ENCODE results near the gene XPC. TPM values are rescaled to one million over a fixed set of nuclear protein-coding genes. Genes with fewer than 3 reads are reported as not detected.
A peak's percentile ranks its signal among the peaks of the same experiment; 100 is the strongest.

XPC gene
- polyA plus RNA-seq, 3 donors, result 13.4 to 22.0 (median 15.5) TPM

DNA sequence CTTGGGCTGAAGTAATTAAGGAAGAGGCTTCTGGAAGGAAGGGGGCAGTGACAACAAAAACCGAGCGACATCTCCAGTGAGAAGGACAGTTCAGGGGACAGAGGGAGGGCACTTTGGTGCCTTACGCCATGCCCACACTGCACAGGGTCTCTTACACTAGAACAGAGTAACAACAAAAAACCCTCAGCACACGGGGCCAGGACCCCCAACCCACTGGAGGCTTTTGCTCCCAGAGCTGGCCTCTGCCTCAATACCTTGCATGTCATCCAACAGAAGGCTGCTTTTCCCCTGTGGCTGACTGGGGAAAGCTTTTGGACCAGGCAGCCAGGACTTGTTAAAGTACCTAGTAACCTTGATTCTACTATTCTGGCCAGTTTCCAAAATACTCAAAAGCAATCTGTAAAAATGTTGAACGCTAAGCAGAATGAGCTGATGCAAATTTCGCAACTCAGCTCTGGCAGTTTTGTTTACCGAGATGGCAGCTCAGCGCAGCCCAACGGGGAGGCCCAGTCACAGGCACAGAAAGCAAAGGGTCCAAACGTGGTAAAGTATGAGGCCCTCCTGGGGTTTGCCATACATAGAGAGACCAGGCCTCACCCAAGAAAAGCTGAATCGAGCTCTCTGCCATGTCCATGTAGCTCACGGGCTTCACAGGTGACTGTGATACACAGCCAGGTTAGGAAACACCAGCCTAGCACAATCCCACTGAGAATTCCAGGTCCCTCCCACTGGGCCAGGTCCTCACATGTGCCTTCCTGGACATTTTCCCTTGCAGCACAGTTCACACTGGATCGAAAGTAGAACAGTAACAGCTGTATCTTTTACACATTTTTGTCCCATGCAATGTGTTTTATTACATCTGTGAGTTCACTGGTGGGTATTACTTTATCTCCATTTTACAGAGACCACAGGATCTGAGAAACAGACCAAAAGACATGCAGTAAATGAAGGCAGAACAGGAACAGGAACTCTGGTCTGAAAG, 59.7 kb downstream of the XPC start:
- peaks cover 18% of the 10 kb centered on the region for H4K20me1 ChIP-seq (ENCODE audit: insufficient read depth, low read length)
- Mint-ChIP-seq H3K9me3 (peaks cover 0 to 2% (median 0%) of the 10 kb centered on the region in 7 donors), H3K4me3 (no peak overlapping the region), H3K4me1 (peaks cover 21% of the 10 kb centered on the region), H3K27ac (peak overlapping the region in 3 of 7 donors; percentile 28 to 69 (median 37)), H3K36me3 (peaks cover 61 to 65% of the 10 kb centered on the region in 2 donors), H3K27me3 (ENCODE audit: low read depth in 3 of 3) (peaks cover 0 to 3% (median 0%) of the 10 kb centered on the region in 3 donors)
- H3K79me2 ChIP-seq (ENCODE audit: insufficient read depth, low read length), result peaks cover 15% of the 10 kb centered on the region
- H3K9ac ChIP-seq (ENCODE audit: insufficient read depth, low read length, poor library complexity, severe bottlenecking), result peak overlapping the region; percentile 13
- TF ChIP-seq, protein P1, sequence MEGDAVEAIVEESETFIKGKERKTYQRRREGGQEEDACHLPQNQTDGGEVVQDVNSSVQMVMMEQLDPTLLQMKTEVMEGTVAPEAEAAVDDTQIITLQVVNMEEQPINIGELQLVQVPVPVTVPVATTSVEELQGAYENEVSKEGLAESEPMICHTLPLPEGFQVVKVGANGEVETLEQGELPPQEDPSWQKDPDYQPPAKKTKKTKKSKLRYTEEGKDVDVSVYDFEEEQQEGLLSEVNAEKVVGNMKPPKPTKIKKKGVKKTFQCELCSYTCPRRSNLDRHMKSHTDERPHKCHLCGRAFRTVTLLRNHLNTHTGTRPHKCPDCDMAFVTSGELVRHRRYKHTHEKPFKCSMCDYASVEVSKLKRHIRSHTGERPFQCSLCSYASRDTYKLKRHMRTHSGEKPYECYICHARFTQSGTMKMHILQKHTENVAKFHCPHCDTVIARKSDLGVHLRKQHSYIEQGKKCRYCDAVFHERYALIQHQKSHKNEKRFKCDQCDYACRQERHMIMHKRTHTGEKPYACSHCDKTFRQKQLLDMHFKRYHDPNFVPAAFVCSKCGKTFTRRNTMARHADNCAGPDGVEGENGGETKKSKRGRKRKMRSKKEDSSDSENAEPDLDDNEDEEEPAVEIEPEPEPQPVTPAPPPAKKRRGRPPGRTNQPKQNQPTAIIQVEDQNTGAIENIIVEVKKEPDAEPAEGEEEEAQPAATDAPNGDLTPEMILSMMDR (IDR thresholded peaks at IDR 0.05), result no peak
- H3K4me3 ChIP-seq (replicated peaks in 1 of 3; ENCODE audit: low read depth in 2 of 3, low read length in 3 of 3), result no peak overlapping the region
- intact Hi-C loops (cut with micrococcal nuclease), result no loop called here
- whole genome bisulfite sequencing (ENCODE audit: insufficient coverage), result 45% methylated on average over 9 of the region's 13 CpGs
- H2AFZ ChIP-seq (ENCODE audit: insufficient read depth, low read depth, low read length, poor library complexity, severe bottlenecking), result no peak overlapping the region
- no peak overlapping the region for H3K4me2 ChIP-seq (replicated peaks; ENCODE audit: extremely low read depth, low read length, poor library complexity, severe bottlenecking)
- no peaks in the 10 kb centered on the region for H3K9me3 ChIP-seq (replicated peaks in 1 of 2; ENCODE audit: control insufficient read depth in 1 of 2, insufficient read depth in 1 of 2, low read length in 2 of 2)
- no peak for DNase-seq
- H3K27me3 ChIP-seq (ENCODE audit: control insufficient read depth in 2 of 2, insufficient read depth in 2 of 2, low read length in 2 of 2), result no peaks in the 10 kb centered on the region
- H3K27ac ChIP-seq (ENCODE audit: low read depth in 1 of 2, low read length in 2 of 2), result peak overlapping the region in 1 of 2 donors; percentile 7
- peaks cover 39 to 74% of the 10 kb centered on the region in 2 donors for H3K36me3 ChIP-seq (replicated peaks in 1 of 2; ENCODE audit: control insufficient read depth in 1 of 2, insufficient read depth in 2 of 2, low read length in 2 of 2)
- H3K4me1 ChIP-seq (ENCODE audit: control insufficient read depth in 1 of 2, insufficient read depth in 2 of 2, low read length in 2 of 2), result peaks cover 4 to 6% of the 10 kb centered on the region in 2 donors

DNA sequence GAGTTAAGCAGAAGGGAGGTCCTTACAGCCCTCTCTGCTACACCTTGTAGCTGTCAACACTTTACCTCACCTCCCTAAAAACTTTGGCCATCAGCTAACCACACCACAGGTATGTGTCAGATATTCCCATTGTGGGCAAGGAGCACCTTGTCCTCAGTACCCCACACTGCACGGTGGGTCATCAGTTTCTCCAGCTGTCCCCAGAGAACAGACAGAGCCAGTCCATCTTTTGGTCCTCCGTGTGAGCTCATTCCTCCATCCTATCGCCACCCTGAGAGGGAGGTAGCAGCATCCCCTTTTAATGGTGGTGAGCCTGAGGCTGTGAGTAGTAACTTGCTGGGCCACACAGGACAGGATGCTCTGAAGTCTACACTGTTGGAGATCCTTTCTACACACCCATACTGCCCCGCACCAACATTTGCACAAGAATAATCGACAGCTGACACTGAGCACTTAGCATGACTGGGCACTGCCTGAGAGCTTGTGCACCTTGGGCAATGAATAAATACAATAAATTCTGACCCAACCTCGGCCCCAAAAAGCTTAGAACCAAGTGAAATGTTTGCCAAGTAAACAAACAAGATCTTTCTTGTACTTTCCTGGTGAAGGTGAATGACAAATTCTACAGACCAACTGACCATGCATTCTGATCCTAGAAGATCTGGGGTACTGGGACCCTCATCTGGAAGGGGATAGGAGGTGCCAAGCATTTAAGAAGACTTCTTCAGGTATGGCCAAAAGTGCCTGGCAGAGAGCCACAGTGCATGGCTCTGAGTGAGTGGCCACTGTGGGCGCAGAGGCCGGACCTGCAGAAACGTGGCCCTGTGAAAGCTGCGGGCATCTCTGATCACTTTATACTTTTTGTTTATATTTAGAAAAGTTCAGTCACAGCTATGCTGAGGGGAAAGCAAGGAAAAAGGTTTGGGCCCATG, 60.7 kb downstream of the XPC start:
- Mint-ChIP-seq H3K9me3 (peaks cover 0 to 2% (median 0%) of the 10 kb centered on the region in 7 donors), H3K27me3 (ENCODE audit: low read depth in 3 of 3) (peaks cover 0 to 3% (median 0%) of the 10 kb centered on the region in 3 donors), H3K4me3 (no peak overlapping the region), H3K27ac (peak overlapping the region in 3 of 7 donors; percentile 2 to 28 (median 19)), H3K36me3 (peaks cover 69 to 74% of the 10 kb centered on the region in 2 donors), H3K4me1 (peaks cover 15% of the 10 kb centered on the region)
- H3K4me1 ChIP-seq (ENCODE audit: control insufficient read depth in 1 of 2, insufficient read depth in 2 of 2, low read length in 2 of 2), result no peaks in the 10 kb centered on the region
- TF ChIP-seq, protein P1 (IDR thresholded peaks at IDR 0.05), result no peak
- no peak overlapping the region for H3K4me3 ChIP-seq (replicated peaks in 1 of 3; ENCODE audit: low read depth in 2 of 3, low read length in 3 of 3)
- no peak for DNase-seq
- no peak overlapping the region for H3K9ac ChIP-seq (ENCODE audit: insufficient read depth, low read length, poor library complexity, severe bottlenecking)
- H3K27ac ChIP-seq (ENCODE audit: low read depth in 1 of 2, low read length in 2 of 2), result no peak overlapping the region
- no peak overlapping the region for H3K4me2 ChIP-seq (replicated peaks; ENCODE audit: extremely low read depth, low read length, poor library complexity, severe bottlenecking)
- WGBS (ENCODE audit: insufficient coverage), result 89% methylated on average over 4 of the region's 10 CpGs
- H4K20me1 ChIP-seq (ENCODE audit: insufficient read depth, low read length), result peaks cover 13% of the 10 kb centered on the region
- H3K27me3 ChIP-seq (ENCODE audit: control insufficient read depth in 2 of 2, insufficient read depth in 2 of 2, low read length in 2 of 2), result no peaks in the 10 kb centered on the region
- no peaks in the 10 kb centered on the region for H3K9me3 ChIP-seq (replicated peaks in 1 of 2; ENCODE audit: control insufficient read depth in 1 of 2, insufficient read depth in 1 of 2, low read length in 2 of 2)
- H3K79me2 ChIP-seq (ENCODE audit: insufficient read depth, low read length), result peaks cover 5% of the 10 kb centered on the region
- no peak overlapping the region for H2AFZ ChIP-seq (ENCODE audit: insufficient read depth, low read depth, low read length, poor library complexity, severe bottlenecking)
- peaks cover 46 to 83% of the 10 kb centered on the region in 2 donors for H3K36me3 ChIP-seq (replicated peaks in 1 of 2; ENCODE audit: control insufficient read depth in 1 of 2, insufficient read depth in 2 of 2, low read length in 2 of 2)
- intact Hi-C loops (cut with micrococcal nuclease), result no loop called here

Measured in CD14-positive monocyte (primary cell).